A549 (cell line): ENCODE data around the gene KRT7. TPM values are rescaled to one million over a fixed set of nuclear protein-coding genes. Genes with fewer than 3 reads are reported as not detected.

Source experiments
- ATAC-seq, 2 experiments: fragments of 200-7000 bp in 1 of 2; fragments of >200 bp in 1 of 2; cut with Nextera tagmentation in 1 of 2; cut with Tn5 transposase in 1 of 2; 3 replicates each; pipeline versions ENCODE4 v1.8.0 to v1.9.1; 2018 to 2020; ENCODE audit warnings: mild to moderate bottlenecking in 1 of 2, moderate library complexity in 1 of 2
- CTCF ChIA-PET: fragments of 300-600 bp; sonication (Branson Sonifier 250); formaldehyde crosslinking; extraction: SDS; loops from one replicate; lab custom pipeline; 2021; ENCODE audit warnings: antibody characterized with exemption, inconsistent platforms; lab: Yijun Ruan, JAX
- POLR2A ChIA-PET: fragments of 350-600 bp; formaldehyde crosslinking; extraction: SDS; loops from one replicate; lab custom pipeline; 2021; ENCODE audit warnings: antibody characterized with exemption, inconsistent platforms; lab: Yijun Ruan, JAX
- DNase-seq, 2 experiments: peaks; one replicate each; pipeline versions ENCODE4 v3.0.0 to v3.0.0-alpha.2; 2011 to 2016; ENCODE audit warnings: low read depth in 1 of 2, low spot score in 1 of 2
- FAIRE-seq: peaks from 2 replicates; lab custom pipeline; 2011; peaks lifted over from hg19 to GRCh38; lab: Jason Lieb, UNC
- H3K27ac ChIP-seq, 2 experiments: fragments of >200 bp; sonication (Bioruptor Twin); formaldehyde crosslinking; 3 replicates each; pipeline ENCODE4 v1.5.1; 2016 to 2017
- H3K4me1 ChIP-seq: fragments of >200 bp; sonication (Bioruptor Twin); formaldehyde crosslinking; 3 replicates; pipeline ENCODE4 v1.6.1; 2016
- H3K4me2 ChIP-seq: fragments of >200 bp; sonication (Bioruptor Twin); formaldehyde crosslinking; 3 replicates; pipeline ENCODE4 v1.6.1; 2016
- H3K4me3 ChIP-seq: fragments of >200 bp; sonication (Bioruptor Twin); formaldehyde crosslinking; 3 replicates; pipeline ENCODE4 v1.5.1; 2016
- H3K9me3 ChIP-seq: fragments of >200 bp; sonication (Bioruptor Twin); formaldehyde crosslinking; 3 replicates; pipeline ENCODE4 v1.6.1; 2016
- BCL3 ChIP-seq: fragments of >200 bp; sonication (Bioruptor Twin); formaldehyde crosslinking; IDR thresholded peaks from 3 replicates; pipeline ENCODE4 v1.6.1; 2016
- BHLHE40 ChIP-seq: IDR thresholded peaks from 2 replicates; pipeline ENCODE4 v1.6.1; 2012; ENCODE audit warnings: low read depth, low read length, inconsistent platforms
- CHD2 ChIP-seq: fragments of 150-350 bp; IDR thresholded peaks from 2 replicates; pipeline ENCODE4 v1.6.1; 2014; ENCODE audit warnings: low read length; ENCODE audit not compliant: partially characterized antibody
- E2F6 ChIP-seq: IDR thresholded peaks from 2 replicates; pipeline ENCODE4 v1.6.1; 2012; ENCODE audit warnings: low read depth, borderline replicate concordance
- EHF ChIP-seq: fragments of 250-450 bp; sonication (Bioruptor Pico); IDR thresholded peaks from 2 replicates; pipeline ENCODE4 v1.5.0; 2020; ENCODE audit warnings: mild to moderate bottlenecking
- EP300 ChIP-seq, 2 experiments: fragments of >200 bp; sonication (Bioruptor Twin); formaldehyde crosslinking; IDR thresholded peaks; 2 replicates in 1 of 2; 3 replicates in 1 of 2; pipeline ENCODE4 v1.6.1; 2016 to 2017
- FOSL2 ChIP-seq, 2 experiments: fragments of 450-650 bp in 1 of 2; fragments of >200 bp in 1 of 2; sonication (Bioruptor Twin) in 1 of 2; formaldehyde crosslinking; IDR thresholded peaks; 2 replicates each; pipeline versions ENCODE4 v1.5.0 to v1.6.1; 2016 to 2020; ENCODE audit warnings: mild to moderate bottlenecking in 1 of 2, moderate library complexity in 1 of 2
- HDAC2 ChIP-seq: fragments of 200-600 bp; sonication (generic); IDR thresholded peaks from 2 replicates; pipeline ENCODE4 v1.6.1; 2016
- HOXA7 ChIP-seq: fragments of 250-450 bp; sonication (Bioruptor Pico); IDR thresholded peaks from 2 replicates; pipeline ENCODE4 v1.5.0; 2020; ENCODE audit warnings: mild to moderate bottlenecking, moderate library complexity
- HOXB5 ChIP-seq: fragments of 250-450 bp; sonication (Bioruptor Pico); IDR thresholded peaks from 2 replicates; pipeline ENCODE4 v1.5.0; 2020; ENCODE audit warnings: mild to moderate bottlenecking, moderate library complexity
- JUN ChIP-seq, 2 experiments: fragments of >200 bp; sonication (Bioruptor Twin); formaldehyde crosslinking; IDR thresholded peaks; 2 replicates in 1 of 2; 3 replicates in 1 of 2; pipeline ENCODE4 v1.6.1; 2016 to 2017
- MAZ ChIP-seq: fragments of 150-350 bp; IDR thresholded peaks from 2 replicates; pipeline ENCODE4 v1.6.1; 2014; ENCODE audit warnings: antibody characterized with exemption, low read depth, low read length, borderline replicate concordance
- MYC ChIP-seq: IDR thresholded peaks from 2 replicates; pipeline ENCODE4 v1.6.1; 2012; ENCODE audit warnings: mild to moderate bottlenecking, inconsistent platforms, low read length, improper control_type of control experiment, borderline replicate concordance
- PBX3 ChIP-seq: IDR thresholded peaks from 2 replicates; pipeline ENCODE4 v1.6.1; 2012
- PHF8 ChIP-seq: fragments of 200-600 bp; sonication (generic); IDR thresholded peaks from 2 replicates; pipeline ENCODE4 v1.6.1; 2016; ENCODE audit warnings: low read depth, mild to moderate bottlenecking, antibody characterized with exemption, moderate library complexity, borderline replicate concordance
- POLR2AphosphoS2 ChIP-seq: conservative IDR thresholded peaks from 2 replicates; pipeline ENCODE4 v1.6.1; 2012; ENCODE audit warnings: low read length, improper control_type of control experiment, inconsistent platforms
- RAD21 ChIP-seq, 2 experiments: fragments of >200 bp in 1 of 2; sonication (Bioruptor Twin) in 1 of 2; formaldehyde crosslinking in 1 of 2; IDR thresholded peaks in 1 of 2; conservative IDR thresholded peaks in 1 of 2; 2 replicates in 1 of 2; 3 replicates in 1 of 2; pipeline ENCODE4 v1.6.1; 2012 to 2018; ENCODE audit warnings: inconsistent platforms in 1 of 2
- TFCP2L1 ChIP-seq: fragments of 250-450 bp; sonication (Bioruptor Pico); IDR thresholded peaks from 2 replicates; pipeline ENCODE4 v1.5.0; 2021; ENCODE audit warnings: mild to moderate bottlenecking
- TP53 ChIP-seq: fragments of 250-450 bp; sonication (Bioruptor Pico); IDR thresholded peaks from 2 replicates; pipeline ENCODE4 v1.5.0; 2021; ENCODE audit warnings: mild to moderate bottlenecking, moderate library complexity
- ZFP36 ChIP-seq: fragments of 450-650 bp; IDR thresholded peaks from 2 replicates; pipeline ENCODE4 v1.6.1; 2014; ENCODE audit warnings: borderline replicate concordance; ENCODE audit not compliant: partially characterized antibody
- ZNF302 ChIP-seq: fragments of 250-450 bp; sonication (Bioruptor Pico); IDR thresholded peaks from 2 replicates; pipeline ENCODE4 v1.9.0; 2021; ENCODE audit warnings: inconsistent platforms, mild to moderate bottlenecking, moderate library complexity
- WGBS: methylation state at CpG from one replicate; pipeline ENCODE4 v1.1.6; 2017; ENCODE audit errors: missing lambda C conversion rate; 5-methylcytosine and 5-hydroxymethylcytosine counted together
- polyA plus RNA-seq, 4 experiments: library from polyadenylated mRNA; depleted of rRNA in 3 of 4; stranded (reverse); fragments of >200 nt; fragmentation: RNase III in 1 of 4; extraction: RNeasy Plus Mini Kit Qiagen cat#74134 plus additional on column Dnase treatment in 1 of 4; gene quantifications; 2 replicates in 3 of 4; 3 replicates in 1 of 4; pipeline ENCODE4 v1.2.3, GENCODE V29; 2011 to 2017
- TF ChIP-seq, protein P1 (sequence below): IDR thresholded peaks from 2 replicates; pipeline ENCODE4 v1.6.1; 2012
- TF ChIP-seq, protein P2 (sequence below): fragments of 200-600 bp; sonication (generic); IDR thresholded peaks from 2 replicates; pipeline ENCODE4 v1.6.1; 2016; ENCODE audit warnings: antibody characterized with exemption, mild to moderate bottlenecking, moderate library complexity

KRT7 gene
- polyA plus RNA-seq, 2 of the 4 experiments (the other 2 are of a cell fraction), result 2,623 to 3,055 TPM

GRCh38 chr12:52243856-52244614, 11.0 kb downstream of the KRT7 start (continued):
- TF ChIP-seq ZNF302 (CRISPR knock-in tag) (0 out of 2 replicates have a peak, but pooled peaks have one; percentile 3), HOXB5 (CRISPR knock-in tag) (peak; percentile 4; the same call in 1 of the 2 replicates), CHD2 (no peak), E2F6 (no peak)
- TF ChIP-seq, protein P1, sequence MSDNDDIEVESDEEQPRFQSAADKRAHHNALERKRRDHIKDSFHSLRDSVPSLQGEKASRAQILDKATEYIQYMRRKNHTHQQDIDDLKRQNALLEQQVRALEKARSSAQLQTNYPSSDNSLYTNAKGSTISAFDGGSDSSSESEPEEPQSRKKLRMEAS, result peak; percentile 93
- TF ChIP-seq, all 56 proteins: peak for 23

- peak in 1 of 2 experiments; percentile 2; a peak in 3 of 6 replicates for ATAC-seq
- Histone ChIP-seq H3K4me2 (peak overlapping the region; percentile 99), H3K27ac (peak overlapping the region; percentile 92 to 97), H3K4me1 (peaks cover 100% of the 10 kb centered on the region), H3K9me3 (no peaks in the 10 kb centered on the region), H3K4me3 (peak overlapping the region; percentile 24; the same call in 1 of the 3 replicates)
- POLR2A ChIA-PET, result interaction anchor here (0.6 to 18.5 kb wide), 14 partner anchors 9 to 635 kb away, joined by 3 to 383 read pairs (median 5); partner anchors contain the start of genes KRT7, KRT80 and KRT86
- FAIRE-seq, result no peak
- WGBS, result 30% methylated on average over 3 of the region's 3 CpGs
- TF ChIP-seq CHD2 (no peak), POLR2AphosphoS2 (peak; percentile 54), FOSL2 (IDR thresholded peaks at IDR 0.05) (no peak), FOSL2 (CRISPR knock-in tag; IDR thresholded peaks at IDR 0.05) (peak; percentile 3; the same call in 1 of the 2 replicates), HOXB5 (CRISPR knock-in tag) (no peak), HOXA7 (CRISPR knock-in tag) (peak; percentile 89), PBX3 (peak; percentile 5; the same call in 1 of the 2 replicates), TFCP2L1 (0 out of 2 replicates have a peak, but pooled peaks have one; percentile 18)
- DNase-seq, result peak in 1 of 2 experiments; percentile 62
- CTCF ChIA-PET, result interaction anchor here (0.8 to 14.8 kb wide), 23 partner anchors 9 to 640 kb away, joined by 3 to 321 read pairs (median 7); partner anchors contain the start of genes KRT7, KRT80 and KRT86
These were observed 11.6 kb downstream of the KRT7 start for GRCh38 chr12:52244615-52244994.

- no peak for FAIRE-seq
- TF ChIP-seq HOXA7 (CRISPR knock-in tag) (peak; percentile 98), HDAC2 (no peak), FOSL2 (IDR thresholded peaks at IDR 0.05) (no peak), FOSL2 (CRISPR knock-in tag; IDR thresholded peaks at IDR 0.05) (peak; percentile 22; the same call in 1 of the 2 replicates), MYC (no peak), MAZ (no peak), BCL3 (no peak), RAD21 (conservative IDR thresholded peaks at IDR 0.05 in 1 of 2, IDR thresholded peaks at IDR 0.05 in 1 of 2) (no peak), JUN (IDR thresholded peaks at IDR 0.05) (peak in 1 of 2 experiments; percentile 82; a peak in 3 of 5 replicates), ZFP36 (no peak), POLR2AphosphoS2 (peak; percentile 97), EP300 (IDR thresholded peaks at IDR 0.05) (no peak), PHF8 (no peak), BHLHE40 (no peak), TP53 (CRISPR knock-in tag) (peak; percentile 98), EHF (CRISPR knock-in tag) (0 out of 2 replicates have a peak, but pooled peaks have one; percentile 7)
- TF ChIP-seq, protein P2, sequence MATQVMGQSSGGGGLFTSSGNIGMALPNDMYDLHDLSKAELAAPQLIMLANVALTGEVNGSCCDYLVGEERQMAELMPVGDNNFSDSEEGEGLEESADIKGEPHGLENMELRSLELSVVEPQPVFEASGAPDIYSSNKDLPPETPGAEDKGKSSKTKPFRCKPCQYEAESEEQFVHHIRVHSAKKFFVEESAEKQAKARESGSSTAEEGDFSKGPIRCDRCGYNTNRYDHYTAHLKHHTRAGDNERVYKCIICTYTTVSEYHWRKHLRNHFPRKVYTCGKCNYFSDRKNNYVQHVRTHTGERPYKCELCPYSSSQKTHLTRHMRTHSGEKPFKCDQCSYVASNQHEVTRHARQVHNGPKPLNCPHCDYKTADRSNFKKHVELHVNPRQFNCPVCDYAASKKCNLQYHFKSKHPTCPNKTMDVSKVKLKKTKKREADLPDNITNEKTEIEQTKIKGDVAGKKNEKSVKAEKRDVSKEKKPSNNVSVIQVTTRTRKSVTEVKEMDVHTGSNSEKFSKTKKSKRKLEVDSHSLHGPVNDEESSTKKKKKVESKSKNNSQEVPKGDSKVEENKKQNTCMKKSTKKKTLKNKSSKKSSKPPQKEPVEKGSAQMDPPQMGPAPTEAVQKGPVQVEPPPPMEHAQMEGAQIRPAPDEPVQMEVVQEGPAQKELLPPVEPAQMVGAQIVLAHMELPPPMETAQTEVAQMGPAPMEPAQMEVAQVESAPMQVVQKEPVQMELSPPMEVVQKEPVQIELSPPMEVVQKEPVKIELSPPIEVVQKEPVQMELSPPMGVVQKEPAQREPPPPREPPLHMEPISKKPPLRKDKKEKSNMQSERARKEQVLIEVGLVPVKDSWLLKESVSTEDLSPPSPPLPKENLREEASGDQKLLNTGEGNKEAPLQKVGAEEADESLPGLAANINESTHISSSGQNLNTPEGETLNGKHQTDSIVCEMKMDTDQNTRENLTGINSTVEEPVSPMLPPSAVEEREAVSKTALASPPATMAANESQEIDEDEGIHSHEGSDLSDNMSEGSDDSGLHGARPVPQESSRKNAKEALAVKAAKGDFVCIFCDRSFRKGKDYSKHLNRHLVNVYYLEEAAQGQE, result no peak; the same call in 1 of the 2 replicates
These were observed 12.4 kb downstream of the KRT7 start for GRCh38 chr12:52245259-52245961.

More at GRCh38 chr12:52245259-52245961, 12.4 kb downstream of the KRT7 start:
- Histone ChIP-seq H3K4me3 (peak overlapping the region; percentile 13; the same call in 1 of the 3 replicates), H3K27ac (peak overlapping the region; percentile 92 to 97), H3K4me1 (peaks cover 100% of the 10 kb centered on the region), H3K4me2 (peak overlapping the region; percentile 99), H3K9me3 (no peaks in the 10 kb centered on the region)
- WGBS, result 31% methylated on average over 14 of the region's 20 CpGs
- ATAC-seq (no peak), DNase-seq (peak in 1 of 2 experiments; percentile 77)
- ChIA-PET POLR2A (interaction anchor here (0.9 to 18.5 kb wide), 9 partner anchors 12 to 635 kb away, joined by 3 to 383 read pairs (median 5); partner anchors contain the start of genes KRT7, KRT80 and KRT86), CTCF (interaction anchor here (1.1 to 14.8 kb wide), 20 partner anchors 8 to 639 kb away, joined by 3 to 321 read pairs (median 12); partner anchors contain the start of genes KRT7, KRT80 and KRT86)
